Prostate gland (tissue), 2 donors: Measurements from ENCODE around the gene ADARB1. TPM values are rescaled to one million over a fixed set of nuclear protein-coding genes. Genes with fewer than 3 reads are reported as not detected.

Experiments
- DNase-seq: peaks from one replicate; pipeline ENCODE4 v3.0.0-alpha.2; 2019; ENCODE audit warnings: low spot score
- H3K27ac ChIP-seq, 2 donors: fragments of 200-600 bp; sonication (generic); 2 replicates each; pipeline ENCODE4 v1.5.1; 2017 to 2019
- H3K27me3 ChIP-seq: fragments of 200-600 bp; sonication (generic); replicated peaks from 2 replicates; pipeline ENCODE4 v1.5.1; 2019; ENCODE audit not compliant: insufficient read depth
- H3K36me3 ChIP-seq, 2 donors: fragments of 200-600 bp; sonication (generic); 1 replicate in 1 of 2; 2 replicates in 1 of 2; pipeline versions ENCODE4 v1.5.1 to v1.8.1; 2017 to 2019
- H3K4me1 ChIP-seq: fragments of 200-600 bp; sonication (generic); replicated peaks from 2 replicates; pipeline ENCODE4 v1.5.1; 2019
- H3K4me3 ChIP-seq, 2 donors: fragments of 200-600 bp; sonication (generic); 2 replicates each; pipeline ENCODE4 v1.5.1; 2017 to 2019
- H3K9me3 ChIP-seq: fragments of 200-600 bp; sonication (generic); 2 replicates; pipeline ENCODE4 v1.5.1; 2017
- POLR2A ChIP-seq: fragments of 450-650 bp; IDR thresholded peaks from one replicate; pipeline ENCODE4 v1.6.1; 2016; ENCODE audit warnings: antibody characterized with exemption, mild to moderate bottlenecking
- POLR2AphosphoS5 ChIP-seq: sonication (generic); formaldehyde crosslinking; IDR thresholded peaks from one replicate; pipeline ENCODE4 v1.6.1; 2017; ENCODE audit warnings: antibody characterized with exemption
- WGBS: methylation state at CpG from one replicate; pipeline ENCODE4 v1.1.5; 2018; 5-methylcytosine and 5-hydroxymethylcytosine counted together
- intact Hi-C: fragments of 100-400 bp; cut with DNase I; formaldehyde crosslinking; loops from one replicate; pipeline ENCODE4 v1.14.2; 2022
- total RNA-seq, 2 donors: library from RNA; depleted of rRNA; stranded (reverse); fragments of >200 nt; gene quantifications; one replicate each; pipeline ENCODE4 v1.1.0, GENCODE V29; 2016
- TF ChIP-seq, protein P1 (sequence below), 4 experiments: fragments of 200-600 bp in 2 of 4; fragments of 450-650 bp in 2 of 4; sonication (generic) in 2 of 4; IDR thresholded peaks; 1 replicate in 3 of 4; 2 replicates in 1 of 4; pipeline ENCODE4 v1.5.1; 2016 to 2019; ENCODE audit warnings: antibody characterized with exemption in 4 of 4, mild to moderate bottlenecking in 2 of 4, moderate library complexity in 2 of 4

Gene ADARB1
- total RNA-seq, 2 donors from 2014 or later: 21.0 to 30.9 TPM

DNA sequence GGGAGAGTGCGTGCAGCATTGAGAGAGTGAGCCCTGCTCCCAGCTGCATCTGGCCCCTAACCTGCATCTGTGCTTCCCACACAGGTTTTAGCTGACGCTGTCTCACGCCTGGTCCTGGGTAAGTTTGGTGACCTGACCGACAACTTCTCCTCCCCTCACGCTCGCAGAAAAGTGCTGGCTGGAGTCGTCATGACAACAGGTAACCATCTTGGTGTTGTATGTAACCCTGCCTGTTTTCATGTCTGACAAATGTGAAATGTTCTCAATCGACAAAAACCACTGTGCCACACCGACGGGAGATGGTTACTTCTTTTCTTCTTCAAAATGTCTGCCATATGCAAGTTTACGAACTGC lies 105.8 kb downstream of the ADARB1 start:
- Histone ChIP-seq H3K36me3 (peaks cover 0 to 10% of the 10 kb centered on the region in 2 donors), H3K4me1 (no peaks in the 10 kb centered on the region), H3K9me3 (no peaks in the 10 kb centered on the region), H3K27ac (no peak overlapping the region), H3K4me3 (no peak overlapping the region), H3K27me3 (no peaks in the 10 kb centered on the region)
- intact Hi-C loops: no loop called here
- WGBS: 84% methylated on average over 11 of the region's 11 CpGs
- no peak for DNase-seq
- TF ChIP-seq, protein P1, sequence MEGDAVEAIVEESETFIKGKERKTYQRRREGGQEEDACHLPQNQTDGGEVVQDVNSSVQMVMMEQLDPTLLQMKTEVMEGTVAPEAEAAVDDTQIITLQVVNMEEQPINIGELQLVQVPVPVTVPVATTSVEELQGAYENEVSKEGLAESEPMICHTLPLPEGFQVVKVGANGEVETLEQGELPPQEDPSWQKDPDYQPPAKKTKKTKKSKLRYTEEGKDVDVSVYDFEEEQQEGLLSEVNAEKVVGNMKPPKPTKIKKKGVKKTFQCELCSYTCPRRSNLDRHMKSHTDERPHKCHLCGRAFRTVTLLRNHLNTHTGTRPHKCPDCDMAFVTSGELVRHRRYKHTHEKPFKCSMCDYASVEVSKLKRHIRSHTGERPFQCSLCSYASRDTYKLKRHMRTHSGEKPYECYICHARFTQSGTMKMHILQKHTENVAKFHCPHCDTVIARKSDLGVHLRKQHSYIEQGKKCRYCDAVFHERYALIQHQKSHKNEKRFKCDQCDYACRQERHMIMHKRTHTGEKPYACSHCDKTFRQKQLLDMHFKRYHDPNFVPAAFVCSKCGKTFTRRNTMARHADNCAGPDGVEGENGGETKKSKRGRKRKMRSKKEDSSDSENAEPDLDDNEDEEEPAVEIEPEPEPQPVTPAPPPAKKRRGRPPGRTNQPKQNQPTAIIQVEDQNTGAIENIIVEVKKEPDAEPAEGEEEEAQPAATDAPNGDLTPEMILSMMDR (IDR thresholded peaks at IDR 0.05): no peak
- no peak for TF ChIP-seq POLR2A
- no peak for TF ChIP-seq POLR2AphosphoS5

DNA sequence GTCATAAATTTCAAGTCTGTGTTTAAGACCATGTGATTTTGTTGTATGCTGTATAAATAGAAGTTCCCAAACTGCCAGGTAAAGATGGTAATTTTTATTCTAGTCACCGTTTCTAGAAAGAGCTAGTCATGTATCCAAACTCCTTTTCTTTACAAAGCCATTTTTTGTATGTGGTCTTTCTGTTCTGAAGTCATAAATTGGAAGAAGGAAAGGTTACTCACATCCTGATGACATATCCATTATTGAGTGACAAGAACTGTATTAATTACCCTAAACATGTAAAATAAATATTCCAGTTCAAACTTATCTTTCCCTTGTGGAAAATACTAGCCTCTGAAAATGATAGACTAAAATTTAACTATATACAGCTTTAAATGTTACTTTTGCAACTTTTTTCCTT lies 108.6 kb downstream of the ADARB1 start:
- H3K9me3 ChIP-seq: no peaks in the 10 kb centered on the region
- no peak for DNase-seq
- no peak overlapping the region for H3K4me3 ChIP-seq
- H3K36me3 ChIP-seq: no peaks in the 10 kb centered on the region
- TF ChIP-seq POLR2A (no peak), POLR2AphosphoS5 (no peak)
- TF ChIP-seq, protein P1 (IDR thresholded peaks at IDR 0.05): no peak
- H3K4me1 ChIP-seq: no peaks in the 10 kb centered on the region
- no peaks in the 10 kb centered on the region for H3K27me3 ChIP-seq
- intact Hi-C loops: no loop called here
- 55% methylated on average over 1 of the region's 1 CpG for WGBS
- no peak overlapping the region for H3K27ac ChIP-seq

DNA sequence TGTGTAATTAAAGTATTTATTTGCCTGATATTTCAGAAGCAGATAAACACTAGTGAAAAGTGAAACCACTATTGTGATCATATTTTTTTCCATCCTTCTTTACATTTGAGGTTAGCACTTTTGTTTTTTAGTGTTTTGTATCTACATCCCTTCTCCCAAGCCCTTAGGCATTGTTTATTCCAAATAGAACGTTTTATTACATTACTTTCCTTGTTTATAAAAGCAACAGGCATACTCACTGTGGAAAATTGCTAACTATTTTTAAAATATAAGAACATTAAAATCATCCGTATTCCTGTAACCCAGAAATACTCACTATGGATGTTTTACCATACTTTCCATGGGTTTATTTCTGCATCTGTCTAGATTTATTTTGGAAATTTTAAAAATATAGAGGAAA lies 109.5 kb downstream of the ADARB1 start:
- TF ChIP-seq, protein P1 (IDR thresholded peaks at IDR 0.05): no peak
- no peak for TF ChIP-seq POLR2AphosphoS5
- Histone ChIP-seq H3K4me3 (no peak overlapping the region), H3K27ac (no peak overlapping the region), H3K9me3 (no peaks in the 10 kb centered on the region), H3K36me3 (no peaks in the 10 kb centered on the region), H3K4me1 (no peaks in the 10 kb centered on the region), H3K27me3 (no peaks in the 10 kb centered on the region)
- intact Hi-C loops: no loop called here
- no peak for DNase-seq
- 63% methylated on average over 2 of the region's 2 CpGs for WGBS

DNA sequence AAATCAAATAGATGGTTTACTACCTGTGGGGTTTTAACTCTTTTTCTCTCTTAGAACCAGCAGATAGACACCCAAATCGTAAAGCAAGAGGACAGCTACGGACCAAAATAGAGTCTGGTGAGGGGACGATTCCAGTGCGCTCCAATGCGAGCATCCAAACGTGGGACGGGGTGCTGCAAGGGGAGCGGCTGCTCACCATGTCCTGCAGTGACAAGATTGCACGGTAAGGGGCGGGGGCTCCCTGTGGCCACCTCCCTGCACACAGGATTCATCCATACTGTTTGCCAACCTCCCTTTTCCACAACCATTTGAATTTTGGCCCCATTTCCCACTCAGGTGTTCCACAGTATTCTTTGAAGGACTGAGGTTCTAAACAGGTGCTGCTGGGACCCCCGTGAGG lies 110.5 kb downstream of the ADARB1 start:
- intact Hi-C loops: no loop called here
- no peak for TF ChIP-seq POLR2AphosphoS5
- TF ChIP-seq, protein P1 (IDR thresholded peaks at IDR 0.05): no peak
- Histone ChIP-seq H3K27me3 (no peaks in the 10 kb centered on the region), H3K4me1 (no peaks in the 10 kb centered on the region), H3K4me3 (no peak overlapping the region), H3K27ac (no peak overlapping the region), H3K36me3 (no peaks in the 10 kb centered on the region), H3K9me3 (no peaks in the 10 kb centered on the region)
- no peak for DNase-seq
- WGBS: 97% methylated on average over 11 of the region's 11 CpGs

DNA sequence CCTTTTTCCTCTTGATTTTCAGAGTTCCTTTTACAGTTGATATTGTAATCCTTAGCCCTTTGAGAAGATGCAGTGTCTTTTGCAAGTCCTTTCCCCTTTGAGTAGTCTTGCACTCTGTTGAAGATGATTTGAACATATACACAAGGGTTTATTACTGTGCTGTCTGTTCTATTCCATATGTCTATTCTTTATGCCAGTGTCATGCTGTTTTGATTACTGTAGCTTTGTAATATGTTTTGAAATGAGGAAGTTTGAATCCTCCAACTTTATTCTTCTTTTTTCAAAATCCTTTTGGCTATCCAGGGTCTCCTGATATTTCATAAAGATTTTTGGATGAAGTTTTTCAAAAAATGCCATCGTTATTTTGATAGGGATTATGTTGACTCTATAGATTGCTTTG lies 112.3 kb downstream of the ADARB1 start:
- 100% methylated on average over 1 of the region's 1 CpG for WGBS
- intact Hi-C loops: no loop called here
- no peak for TF ChIP-seq POLR2A
- TF ChIP-seq POLR2AphosphoS5: no peak
- TF ChIP-seq, protein P1 (IDR thresholded peaks at IDR 0.05): no peak
- H3K4me1 ChIP-seq: no peaks in the 10 kb centered on the region
- no peak overlapping the region for H3K27ac ChIP-seq
- H3K4me3 ChIP-seq: no peak overlapping the region
- no peak for DNase-seq
- no peaks in the 10 kb centered on the region for H3K9me3 ChIP-seq
- H3K27me3 ChIP-seq: no peaks in the 10 kb centered on the region
- no peaks in the 10 kb centered on the region for H3K36me3 ChIP-seq
